HUES64 (cell line): Measurements from ENCODE around the gene TINCR.

Source experiments
- H3K27ac ChIP-seq: 2 replicates; pipeline ENCODE4 v1.7.0; 2013; ENCODE audit warnings: low read depth, low read length, inconsistent platforms
- H3K27me3 ChIP-seq: 2 replicates; pipeline ENCODE4 v1.6.1; 2013; ENCODE audit warnings: mild to moderate bottlenecking, low read length; ENCODE audit not compliant: insufficient read depth
- H3K36me3 ChIP-seq: 2 replicates; pipeline ENCODE4 v1.6.1; 2013; ENCODE audit warnings: mild to moderate bottlenecking, low read length; ENCODE audit not compliant: insufficient read depth
- H3K4me1 ChIP-seq: 2 replicates; pipeline ENCODE4 v1.6.1; 2013; ENCODE audit warnings: mild to moderate bottlenecking, low read length, moderate library complexity; ENCODE audit not compliant: insufficient read depth
- H3K4me3 ChIP-seq: 2 replicates; pipeline ENCODE4 v1.5.1; 2013; ENCODE audit warnings: mild to moderate bottlenecking, low read length, moderate library complexity
- H3K9ac ChIP-seq: 2 replicates; pipeline ENCODE4 v1.6.1; 2013; ENCODE audit warnings: mild to moderate bottlenecking, low read depth, low read length
- H3K9me3 ChIP-seq: 2 replicates; pipeline ENCODE4 v1.6.1; 2013; ENCODE audit warnings: low read depth, low read length; ENCODE audit not compliant: insufficient read depth
- WGBS: fragments of 150-250, 120-280 bp; methylation state at CpG from one replicate; pipeline ENCODE4 v1.1.7; 2013; ENCODE audit warnings: missing lambda C conversion rate; 5-methylcytosine and 5-hydroxymethylcytosine counted together

TINCR gene

DNA sequence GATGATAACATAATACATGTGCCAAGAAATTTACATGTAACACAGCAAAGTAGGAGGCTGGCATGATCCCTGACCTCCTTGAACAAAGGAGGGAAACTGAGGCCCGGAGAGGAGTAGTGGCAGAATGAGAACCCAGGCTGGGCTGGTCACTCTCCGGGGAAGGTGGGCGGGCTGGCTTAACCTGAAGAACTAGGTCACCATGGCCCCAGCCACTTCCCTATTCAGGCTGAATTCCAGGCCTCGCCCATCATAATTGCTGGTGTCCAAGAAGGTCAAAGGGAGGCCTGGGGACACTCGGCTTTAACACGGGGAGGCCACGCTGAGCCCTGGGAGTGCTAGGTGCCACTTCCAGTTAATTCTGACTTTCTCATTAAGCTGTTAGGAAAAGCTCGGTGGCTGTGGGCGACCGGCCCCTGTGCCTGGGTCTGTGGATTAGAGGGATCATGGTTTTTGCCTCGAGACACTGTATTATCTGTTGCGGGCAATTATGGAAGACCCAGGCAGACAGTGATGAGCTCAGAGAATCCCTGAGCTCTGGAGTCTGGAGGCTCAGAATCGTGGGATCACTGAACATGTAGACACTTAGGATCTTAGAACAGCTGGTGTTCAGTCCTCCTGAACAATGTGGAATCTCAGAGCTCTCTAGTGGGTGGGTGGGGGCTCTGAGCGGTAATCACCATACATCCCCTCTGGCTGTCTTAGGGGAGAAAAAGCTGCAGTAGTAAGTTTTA lies 5.0 kb upstream of the TINCR start:
- Histone ChIP-seq H3K36me3 (no peaks in the 10 kb centered on the region), H3K9me3 (no peaks in the 10 kb centered on the region), H3K4me3 (no peak overlapping the region), H3K9ac (no peak overlapping the region), H3K27me3 (peaks cover 8% of the 10 kb centered on the region), H3K4me1 (0 out of 2 replicates have a peak, but pooled peaks cover 1% of the 10 kb centered on the region), H3K27ac (no peak overlapping the region)
- 87% methylated on average over 14 of the region's 14 CpGs for WGBS

DNA sequence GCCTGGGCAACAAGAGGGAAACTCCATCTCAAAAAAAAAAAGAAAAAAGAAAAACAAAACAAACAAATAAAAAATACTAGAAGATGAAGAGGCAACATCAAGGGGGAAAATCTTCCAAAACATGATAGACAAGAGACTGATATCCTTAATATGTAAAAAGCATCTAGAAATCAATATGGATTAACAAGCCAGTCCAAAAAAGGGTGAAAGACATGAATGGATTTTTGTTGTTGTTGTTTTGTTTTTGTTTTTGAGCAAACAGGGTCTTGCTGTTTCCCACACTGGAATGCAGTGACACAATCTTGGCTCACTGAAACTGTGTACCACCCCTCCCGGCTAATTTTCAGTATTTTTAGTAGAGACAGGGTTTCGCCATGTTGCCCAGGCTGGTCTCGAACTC lies 4.0 kb upstream of the TINCR start:
- Histone ChIP-seq H3K36me3 (no peaks in the 10 kb centered on the region), H3K9me3 (no peaks in the 10 kb centered on the region), H3K4me1 (no peaks in the 10 kb centered on the region), H3K4me3 (no peak overlapping the region), H3K27ac (no peak overlapping the region), H3K9ac (no peak overlapping the region), H3K27me3 (peaks cover 16% of the 10 kb centered on the region)
- WGBS: 95% methylated on average over 3 of the region's 3 CpGs

DNA sequence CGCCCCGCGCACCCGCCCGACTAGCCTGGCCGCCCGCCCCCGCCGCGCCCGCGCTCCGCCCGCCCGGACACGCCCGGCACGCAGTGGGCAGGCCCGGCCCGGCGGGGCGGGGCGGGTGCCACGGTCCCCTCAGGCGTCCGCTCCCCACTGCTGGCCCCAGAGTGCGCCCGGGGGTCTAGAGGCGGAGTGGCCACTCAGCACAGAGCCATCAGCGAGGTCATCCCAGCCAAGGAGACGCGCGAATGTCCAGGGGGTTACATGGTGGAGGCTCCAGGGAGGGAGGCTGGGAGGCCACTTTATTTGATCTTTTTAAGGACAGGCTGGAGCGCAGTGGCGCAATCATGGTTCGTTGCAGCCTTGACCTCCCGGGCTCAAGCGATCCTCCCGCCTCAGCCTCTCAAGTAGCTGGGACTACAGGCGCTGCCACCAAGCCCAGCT lies 236 bp upstream of the TINCR start:
- no peaks in the 10 kb centered on the region for H3K9me3 ChIP-seq
- no peak overlapping the region; the same call in 1 of the 2 replicates for H3K9ac ChIP-seq
- peak overlapping the region; percentile 52 for H3K4me3 ChIP-seq
- no peaks in the 10 kb centered on the region for H3K36me3 ChIP-seq
- no peak overlapping the region for H3K27ac ChIP-seq
- peaks cover 26% of the 10 kb centered on the region for H3K27me3 ChIP-seq
- WGBS: 19% methylated on average over 40 of the region's 40 CpGs
- no peaks in the 10 kb centered on the region for H3K4me1 ChIP-seq

GRCh38 chr19:5564930-5565329 lies 2.8 kb downstream of the TINCR start:
- H3K9ac ChIP-seq: no peak overlapping the region
- peaks cover 6% of the 10 kb centered on the region; the same call in 1 of the 2 replicates for H3K9me3 ChIP-seq
- H3K27ac ChIP-seq: no peak overlapping the region
- no peak overlapping the region for H3K4me3 ChIP-seq
- peaks cover 26% of the 10 kb centered on the region for H3K27me3 ChIP-seq
- 76% methylated on average over 7 of the region's 7 CpGs for whole genome bisulfite sequencing
- no peaks in the 10 kb centered on the region for H3K36me3 ChIP-seq
- H3K4me1 ChIP-seq: no peaks in the 10 kb centered on the region

DNA sequence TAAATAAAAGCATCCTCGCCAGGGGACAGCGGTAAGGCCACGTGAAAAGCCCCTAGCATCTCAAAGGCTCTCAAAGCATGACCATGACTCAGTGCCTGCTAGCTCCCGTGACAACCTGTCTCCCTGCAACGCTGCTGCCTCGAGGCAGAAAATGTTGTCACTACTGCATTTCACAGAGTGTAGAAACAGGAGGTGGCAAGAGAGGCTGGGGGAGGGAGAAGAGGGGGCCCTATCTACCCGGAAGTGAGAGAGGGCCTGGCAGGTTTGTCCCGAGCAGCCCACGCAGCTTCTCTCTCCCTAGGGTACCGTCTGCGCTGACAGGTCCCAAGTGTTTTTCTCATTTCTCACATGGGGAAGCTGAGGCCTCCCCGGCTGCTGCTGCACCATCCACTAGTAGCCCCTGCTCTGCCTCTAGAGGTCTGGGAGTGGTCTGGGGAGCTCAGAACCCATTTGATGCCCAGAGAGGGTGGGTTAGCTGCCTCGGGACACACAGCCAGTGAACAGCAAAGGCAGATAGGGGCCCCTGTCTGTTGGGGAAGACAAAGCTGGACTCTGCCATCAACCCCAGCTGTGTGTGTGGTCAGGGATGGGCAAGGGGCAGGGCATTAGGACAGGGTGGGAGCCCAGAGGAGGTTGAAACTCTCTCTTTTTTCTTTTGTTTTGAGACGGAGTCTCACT lies 3.7 kb downstream of the TINCR start:
- H3K27ac ChIP-seq: no peak overlapping the region

DNA sequence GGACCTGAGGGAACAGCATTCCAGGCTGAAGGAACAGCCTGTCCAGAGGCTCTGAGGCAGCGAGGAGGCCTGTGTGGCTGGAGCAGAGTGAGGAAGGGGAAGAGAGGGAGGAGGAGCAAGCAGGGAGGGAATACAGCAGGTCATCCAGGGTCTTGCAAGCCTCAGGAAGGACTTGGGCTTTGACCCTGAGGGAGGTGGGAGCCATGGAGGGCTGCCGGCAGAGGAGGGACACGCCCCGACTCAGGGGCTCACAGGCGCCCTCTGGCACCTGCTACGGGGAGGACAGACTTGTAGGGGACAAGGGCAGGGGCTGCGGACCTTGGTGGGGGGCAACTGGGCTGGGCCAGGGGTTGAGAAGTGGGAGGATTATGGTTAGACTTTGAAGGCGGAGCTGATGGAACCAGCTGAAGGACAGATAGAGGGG lies 4.7 kb downstream of the TINCR start:
- 53% methylated on average over 8 of the region's 8 CpGs for WGBS
- Histone ChIP-seq H3K4me3 (no peak overlapping the region), H3K9ac (no peak overlapping the region), H3K9me3 (peaks cover 6% of the 10 kb centered on the region; the same call in 1 of the 2 replicates), H3K36me3 (no peaks in the 10 kb centered on the region), H3K4me1 (no peaks in the 10 kb centered on the region), H3K27me3 (peaks cover 20% of the 10 kb centered on the region), H3K27ac (no peak overlapping the region)

More for the DNA sequence above, 3.7 kb downstream of the TINCR start:
- H3K4me1 ChIP-seq: no peaks in the 10 kb centered on the region
- WGBS: 59% methylated on average over 14 of the region's 14 CpGs
- no peak overlapping the region for H3K4me3 ChIP-seq
- peaks cover 26% of the 10 kb centered on the region for H3K27me3 ChIP-seq
- H3K9ac ChIP-seq: no peak overlapping the region
- H3K36me3 ChIP-seq: no peaks in the 10 kb centered on the region
- H3K9me3 ChIP-seq: peaks cover 6% of the 10 kb centered on the region; the same call in 1 of the 2 replicates

GRCh38 chr19:5562280-5562679 lies 5.5 kb downstream of the TINCR start:
- H3K27me3 ChIP-seq: peaks cover 15% of the 10 kb centered on the region
- no peak overlapping the region for H3K27ac ChIP-seq
- WGBS: 92% methylated on average over 7 of the region's 7 CpGs
- peaks cover 6% of the 10 kb centered on the region; the same call in 1 of the 2 replicates for H3K9me3 ChIP-seq
- H3K4me1 ChIP-seq: no peaks in the 10 kb centered on the region
- H3K9ac ChIP-seq: no peak overlapping the region
- H3K36me3 ChIP-seq: no peaks in the 10 kb centered on the region
- H3K4me3 ChIP-seq: no peak overlapping the region

DNA sequence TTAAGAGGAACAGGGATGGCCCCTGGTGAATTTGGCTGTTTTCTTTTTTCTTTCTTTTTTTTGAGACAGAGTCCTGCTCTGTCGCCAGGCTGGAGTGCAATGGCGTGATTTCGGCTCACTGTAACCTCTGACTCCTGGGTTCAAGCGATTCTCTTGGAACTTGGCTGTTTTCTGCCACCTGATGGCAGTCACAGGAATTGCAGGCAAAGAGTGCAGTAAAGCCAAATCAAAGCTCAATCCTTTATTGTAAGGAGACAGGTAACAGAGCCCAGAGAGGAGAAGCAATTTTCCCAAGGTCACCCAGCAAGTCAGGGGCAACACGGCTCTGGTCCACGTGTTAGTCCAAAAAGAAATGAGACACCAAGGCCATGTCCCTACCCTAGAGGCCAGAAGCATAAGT lies 6.2 kb downstream of the TINCR start:
- Histone ChIP-seq H3K4me3 (no peak overlapping the region), H3K9me3 (peaks cover 6% of the 10 kb centered on the region; the same call in 1 of the 2 replicates), H3K36me3 (no peaks in the 10 kb centered on the region), H3K27ac (no peak overlapping the region), H3K9ac (no peak overlapping the region), H3K4me1 (no peaks in the 10 kb centered on the region), H3K27me3 (peaks cover 8% of the 10 kb centered on the region)
- 71% methylated on average over 6 of the region's 6 CpGs for WGBS

- Histone ChIP-seq H3K9me3 (peaks cover 6% of the 10 kb centered on the region; the same call in 1 of the 2 replicates), H3K9ac (no peak overlapping the region), H3K36me3 (no peaks in the 10 kb centered on the region), H3K27me3 (no peaks in the 10 kb centered on the region), H3K4me3 (no peak overlapping the region), H3K27ac (no peak overlapping the region), H3K4me1 (no peaks in the 10 kb centered on the region)
- WGBS: 76% methylated on average over 19 of the region's 19 CpGs
These were observed 7.6 kb downstream of the TINCR start for GRCh38 chr19:5560156-5560555.

DNA sequence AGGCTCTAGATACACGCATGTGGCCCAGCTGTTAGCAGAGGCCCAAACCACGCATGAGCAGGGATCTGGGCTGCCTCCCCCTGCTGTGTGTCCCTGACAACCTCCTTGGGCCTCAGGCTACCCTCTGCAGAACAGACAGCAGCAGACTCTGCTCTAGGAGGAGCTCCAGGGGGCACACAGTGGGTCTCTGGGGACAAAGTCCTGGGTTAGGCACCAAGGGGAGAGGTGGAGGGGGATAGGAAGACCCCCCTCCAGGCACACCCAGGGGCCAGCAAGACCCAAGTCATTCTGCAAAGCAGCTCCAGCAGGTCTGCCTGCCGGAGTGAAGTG lies 8.0 kb downstream of the TINCR start:
- Histone ChIP-seq H3K9me3 (peaks cover 6% of the 10 kb centered on the region; the same call in 1 of the 2 replicates), H3K9ac (no peak overlapping the region), H3K27ac (no peak overlapping the region), H3K36me3 (no peaks in the 10 kb centered on the region), H3K27me3 (no peaks in the 10 kb centered on the region), H3K4me3 (no peak overlapping the region), H3K4me1 (no peaks in the 10 kb centered on the region)
- 81% methylated on average over 3 of the region's 3 CpGs for WGBS

DNA sequence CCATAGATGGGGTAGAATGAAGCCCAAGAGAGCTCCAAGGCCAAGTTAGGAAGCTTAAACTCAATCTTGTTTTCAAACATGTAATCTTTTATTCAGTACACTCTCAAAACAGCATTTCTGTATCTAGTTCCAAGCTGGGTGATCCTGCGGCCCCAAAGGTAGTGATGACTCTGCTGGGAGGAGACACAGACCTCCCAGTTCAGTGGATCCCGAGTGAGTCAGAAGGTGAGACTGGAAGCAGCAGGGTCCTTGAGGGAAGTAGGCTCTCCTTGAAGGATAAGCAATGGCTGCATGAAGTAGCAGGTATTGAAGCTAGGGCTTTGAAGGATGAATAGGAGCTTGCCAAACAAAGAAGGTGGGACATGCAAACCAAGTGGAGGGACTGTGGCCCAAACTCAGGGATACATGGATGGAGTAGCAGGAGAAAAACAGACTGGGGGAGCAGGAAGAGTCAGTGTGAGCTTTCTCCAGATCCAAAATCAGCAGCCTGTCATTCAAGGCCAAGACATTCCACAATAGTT lies 9.6 kb downstream of the TINCR start:
- no peaks in the 10 kb centered on the region for H3K36me3 ChIP-seq
- no peaks in the 10 kb centered on the region for H3K27me3 ChIP-seq
- WGBS: 69% methylated on average over 2 of the region's 2 CpGs
- H3K9ac ChIP-seq: no peak overlapping the region
- no peaks in the 10 kb centered on the region for H3K4me1 ChIP-seq
- H3K4me3 ChIP-seq: no peak overlapping the region
- H3K27ac ChIP-seq: no peak overlapping the region
- H3K9me3 ChIP-seq: peaks cover 6% of the 10 kb centered on the region; the same call in 1 of the 2 replicates
